NOMO-1 treated with dmso at 0.1 percent for 144 hours (cell line): Measurements from ENCODE around the gene TRIM37.
A peak's percentile ranks its signal among the peaks of the same experiment; 100 is the strongest.
"Not testable (repeated sequence)": the region's sequence is repeated elsewhere in the genome, so short reads cannot be mapped to it uniquely, and the experiment has no call there.

Experiments
- DNase-seq: peaks from one replicate; lab custom pipeline; 2025; ENCODE audit not compliant: unreplicated experiment; lab: John Stamatoyannopoulos, UW

TRIM37 gene

GRCh38 chr17:59106463-59107305, at the start of gene TRIM37:
Gene TRIM37, minus strand, starts transcription at chr17:59106880. Its CDS starts 419 bp downstream, at chr17:59106461.
- DNase-seq = peak; percentile 98

GRCh38 chr17:59155439-59156177, 48.9 kb upstream of the TRIM37 start, which contains the start of gene PRR11:
Gene PRR11, plus strand, starts transcription at chr17:59155746. Its CDS starts 14,007 bp downstream, at chr17:59169753.
- peak; percentile 99 for DNase-seq

- no peak for DNase-seq
These were observed 48.2 kb upstream of the TRIM37 start, which contains the start of gene SKA2 for GRCh38 chr17:59154721-59155438. Gene SKA2, minus strand, starts transcription at chr17:59155186. Its CDS starts 23 bp downstream, at chr17:59155163.

GRCh38 chr17:59154292-59154720, 47.6 kb upstream of the TRIM37 start:
- peak; percentile 30 for DNase-seq

GRCh38 chr17:59152925-59153324, 46.2 kb upstream of the TRIM37 start:
- no peak for DNase-seq

GRCh38 chr17:59151591-59151990, 44.9 kb upstream of the TRIM37 start:
- no peak for DNase-seq

- DNase-seq = no peak
These were observed 44.3 kb upstream of the TRIM37 start for GRCh38 chr17:59151006-59151405.

GRCh38 chr17:59149841-59150511, 43.3 kb upstream of the TRIM37 start:
- DNase-seq = no peak

- DNase-seq = no peak
These were observed 42.4 kb upstream of the TRIM37 start for GRCh38 chr17:59149051-59149450.

GRCh38 chr17:59145571-59146096, 39.0 kb upstream of the TRIM37 start:
- no peak for DNase-seq

GRCh38 chr17:59141860-59142259, 35.2 kb upstream of the TRIM37 start:
- DNase-seq = no peak

- DNase-seq = no peak
These were observed 33.3 kb upstream of the TRIM37 start for GRCh38 chr17:59139939-59140338.

- not testable (repeated sequence) for DNase-seq
These were observed 31.7 kb upstream of the TRIM37 start for GRCh38 chr17:59138339-59138738.

GRCh38 chr17:59131131-59131530, 24.5 kb upstream of the TRIM37 start:
- DNase-seq = no peak

GRCh38 chr17:59129814-59130213, 23.1 kb upstream of the TRIM37 start:
- DNase-seq = no peak

- DNase-seq = no peak
These were observed 20.2 kb upstream of the TRIM37 start for GRCh38 chr17:59126809-59127417.

GRCh38 chr17:59124665-59125064, 18.0 kb upstream of the TRIM37 start:
- no peak for DNase-seq

- no peak for DNase-seq
These were observed 15.3 kb upstream of the TRIM37 start for GRCh38 chr17:59121901-59122480.

GRCh38 chr17:59115474-59115873, 8.8 kb upstream of the TRIM37 start:
- DNase-seq = no peak

- DNase-seq = no peak
These were observed 4.9 kb upstream of the TRIM37 start for GRCh38 chr17:59111539-59111938.
